ENCODE data around the gene HOXD4. TPM values are rescaled to one million over a fixed set of nuclear protein-coding genes. Genes with fewer than 3 reads are reported as not detected.

Gene HOXD4
- polyA plus RNA-seq, 1 of the 3 experiments (the other 2 are of a cell fraction), result 1.0 TPM

DNA sequence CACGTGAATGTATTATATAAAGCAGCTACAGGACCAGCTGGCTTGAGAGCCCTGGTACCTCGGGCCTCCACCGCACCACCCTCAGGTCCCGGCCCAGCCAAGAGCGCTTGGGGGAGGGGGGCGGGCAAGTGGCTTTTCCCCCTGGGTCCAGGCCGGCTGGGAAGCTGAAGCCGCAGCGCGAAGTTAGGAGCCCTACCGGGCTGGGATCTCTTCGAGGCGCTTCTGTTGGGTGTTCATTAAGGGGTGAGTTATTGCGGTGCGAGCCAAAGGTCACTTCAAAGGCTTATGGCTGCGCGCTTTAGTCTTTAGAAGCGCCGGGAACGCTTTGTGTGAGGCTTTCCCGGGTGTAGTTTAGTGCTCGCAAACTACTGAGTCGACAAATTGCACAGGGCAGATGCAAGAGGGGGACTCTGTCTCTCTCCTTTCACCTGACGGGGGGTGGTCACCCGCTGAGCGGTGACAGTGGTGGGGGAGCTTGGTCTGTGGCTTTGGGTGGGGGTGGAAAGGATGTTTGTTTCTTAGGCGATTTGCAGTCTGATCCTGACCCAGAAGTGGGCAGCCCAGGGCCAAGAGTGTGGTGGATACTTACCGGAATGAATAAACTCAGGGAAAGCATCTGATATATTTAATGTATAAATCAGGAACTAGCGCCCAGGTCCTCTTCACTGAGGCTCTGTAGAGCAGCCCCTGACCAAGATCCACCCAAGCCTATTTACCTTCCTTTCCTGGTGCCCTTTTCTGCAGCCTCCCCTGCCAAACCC is 11.7 kb downstream of the HOXD4 start:
- H4K20me1 ChIP-seq (ENCODE audit: insufficient read depth), result no peaks in the 10 kb centered on the region
- H3K9me3 ChIP-seq, result no peaks in the 10 kb centered on the region
- H3K27ac ChIP-seq (ENCODE audit: low read depth in 2 of 2, low read length in 1 of 2), result no peak overlapping the region
- H3F3A ChIP-seq (replicated peaks; ENCODE audit: insufficient read depth), result no peaks in the 10 kb centered on the region
- POLR2A ChIA-PET, result interaction anchor here (1.6 kb wide), 1 partner anchor 391 kb away, joined by 3 read pairs; no protein-coding TSS in a partner anchor
- H3K9ac ChIP-seq, result no peak overlapping the region
- peaks cover 0 to 3% of the 10 kb centered on the region in 2 experiments; a peak in 2 of 4 replicates for H3K4me1 ChIP-seq (ENCODE audit: control insufficient read depth in 1 of 2, insufficient read depth in 2 of 2, low read depth in 1 of 2, low read length in 1 of 2)
- CTCF ChIA-PET, result interaction anchor here (0.7 to 1.2 kb wide), 3 partner anchors 22 to 489 kb away, joined by 3 to 6 read pairs (median 3); no protein-coding TSS in a partner anchor
- no peaks in the 10 kb centered on the region for H3K27me3 ChIP-seq (ENCODE audit: insufficient read depth)
- H2AFZ ChIP-seq (ENCODE audit: low read depth), result no peak overlapping the region
- no peak overlapping the region for H3K4me3 ChIP-seq (ENCODE audit: low read depth in 2 of 2, low read length in 1 of 2)
- DNase-seq, result no peak
- peaks cover 0 to 3% of the 10 kb centered on the region in 2 experiments for H3K36me3 ChIP-seq (replicated peaks in 1 of 2; ENCODE audit: control insufficient read depth in 1 of 2, insufficient read depth in 2 of 2, low read length in 1 of 2)
- no peaks in the 10 kb centered on the region for H3K9me2 ChIP-seq
- TF ChIP-seq NFIC (IDR thresholded peaks at IDR 0.05; ENCODE audit: borderline replicate concordance) (no peak), NRF1 (IDR thresholded peaks at IDR 0.05; ENCODE audit: low read depth, low read length) (no peak), EZH2phosphoT487 (IDR thresholded peaks at IDR 0.05; ENCODE audit: borderline replicate concordance, low read depth) (no peak), REST (IDR thresholded peaks at IDR 0.05; ENCODE audit: low read depth, low read length) (no peak), RAD21 (IDR thresholded peaks at IDR 0.05; ENCODE audit: low read length) (no peak), ELF1 (IDR thresholded peaks at IDR 0.05) (no peak), FOSL2 (IDR thresholded peaks at IDR 0.05; ENCODE audit: borderline replicate concordance, low read depth) (no peak)
- TF ChIP-seq, protein P1, sequence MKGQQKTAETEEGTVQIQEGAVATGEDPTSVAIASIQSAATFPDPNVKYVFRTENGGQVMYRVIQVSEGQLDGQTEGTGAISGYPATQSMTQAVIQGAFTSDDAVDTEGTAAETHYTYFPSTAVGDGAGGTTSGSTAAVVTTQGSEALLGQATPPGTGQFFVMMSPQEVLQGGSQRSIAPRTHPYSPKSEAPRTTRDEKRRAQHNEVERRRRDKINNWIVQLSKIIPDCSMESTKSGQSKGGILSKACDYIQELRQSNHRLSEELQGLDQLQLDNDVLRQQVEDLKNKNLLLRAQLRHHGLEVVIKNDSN (IDR thresholded peaks at IDR 0.05; ENCODE audit: borderline replicate concordance, low read depth), result no peak
- no peak overlapping the region for H3K4me2 ChIP-seq
- no peaks in the 10 kb centered on the region for H3K79me2 ChIP-seq (ENCODE audit: insufficient read depth)
- WGBS (ENCODE audit: low lambda C conversion rate), result 84% methylated on average over 23 of the region's 29 CpGs

- DNase-seq, result no peak
- POLR2A ChIA-PET, result no interaction called here
- Histone ChIP-seq H3K9me3 (no peaks in the 10 kb centered on the region), H3K27ac (ENCODE audit: low read depth in 2 of 2, low read length in 1 of 2) (no peak overlapping the region), H3K9me2 (no peaks in the 10 kb centered on the region), H3K27me3 (ENCODE audit: insufficient read depth) (no peaks in the 10 kb centered on the region), H3K4me2 (no peak overlapping the region), H2AFZ (ENCODE audit: low read depth) (no peak overlapping the region), H3K4me1 (ENCODE audit: control insufficient read depth in 1 of 2, insufficient read depth in 2 of 2, low read depth in 1 of 2, low read length in 1 of 2) (peaks cover 0 to 3% of the 10 kb centered on the region in 2 experiments; a peak in 1 of 4 replicates), H3K79me2 (ENCODE audit: insufficient read depth) (no peaks in the 10 kb centered on the region), H3K4me3 (ENCODE audit: low read depth in 2 of 2, low read length in 1 of 2) (no peak overlapping the region), H3K9ac (no peak overlapping the region), H3F3A (replicated peaks; ENCODE audit: insufficient read depth) (no peaks in the 10 kb centered on the region), H4K20me1 (ENCODE audit: insufficient read depth) (no peaks in the 10 kb centered on the region), H3K36me3 (replicated peaks in 1 of 2; ENCODE audit: control insufficient read depth in 1 of 2, insufficient read depth in 2 of 2, low read length in 1 of 2) (peaks cover 0 to 3% of the 10 kb centered on the region in 2 experiments)
- CTCF ChIA-PET, result interaction anchor here (1.7 kb wide), 1 partner anchor 390 kb away, joined by 4 read pairs; no protein-coding TSS in a partner anchor
- WGBS (ENCODE audit: low lambda C conversion rate), result 85% methylated on average over 12 of the region's 12 CpGs
- TF ChIP-seq YY1 (IDR thresholded peaks at IDR 0.05; ENCODE audit: low read depth), result no peak
- no peak for TF ChIP-seq FOXJ3 (CRISPR knock-in tag; IDR thresholded peaks at IDR 0.05)
- no peak for TF ChIP-seq EP300 (IDR thresholded peaks at IDR 0.05; ENCODE audit: borderline replicate concordance in 1 of 2, low read depth in 1 of 2, low read length in 1 of 2)
- no peak for TF ChIP-seq JUND (IDR thresholded peaks at IDR 0.05)
- no peak for TF ChIP-seq ELF1 (IDR thresholded peaks at IDR 0.05)
- TF ChIP-seq GABPA (IDR thresholded peaks at IDR 0.05; ENCODE audit: low read depth), result no peak
- no peak for TF ChIP-seq RFX5 (IDR thresholded peaks at IDR 0.05; ENCODE audit: low read length)
- TF ChIP-seq CHD2 (IDR thresholded peaks at IDR 0.05; ENCODE audit: low read length, partially characterized antibody), result no peak
- TF ChIP-seq RXRA (IDR thresholded peaks at IDR 0.05; ENCODE audit: borderline replicate concordance, low read depth), result no peak
- TF ChIP-seq REST (IDR thresholded peaks at IDR 0.05; ENCODE audit: low read depth, low read length), result no peak
- TF ChIP-seq MEF2A (IDR thresholded peaks at IDR 0.05; ENCODE audit: borderline replicate concordance, low read depth), result no peak
- no peak for TF ChIP-seq EZH2phosphoT487 (IDR thresholded peaks at IDR 0.05; ENCODE audit: borderline replicate concordance, low read depth)
- no peak for TF ChIP-seq SMC3 (IDR thresholded peaks at IDR 0.05; ENCODE audit: low read depth, low read length)
- no peak for TF ChIP-seq FOXM1 (IDR thresholded peaks at IDR 0.05; ENCODE audit: low read depth)
- no peak for TF ChIP-seq TCF12 (IDR thresholded peaks at IDR 0.05)
- TF ChIP-seq NFIC (IDR thresholded peaks at IDR 0.05; ENCODE audit: borderline replicate concordance), result no peak
Observed at GRCh38 chr2:176163672-176164056, 12.3 kb downstream of the HOXD4 start.

Measured in SK-N-SH (cell line).